Mucosa of gallbladder (tissue), 1 donor: ENCODE results near the gene OPA1. TPM values are rescaled to one million over a fixed set of nuclear protein-coding genes. Genes with fewer than 3 reads are reported as not detected.

Experiments used
- DNase-seq: peaks from one replicate; pipeline ENCODE4 v3.0.0-alpha.2; 2020; ENCODE audit warnings: low spot score
- total RNA-seq: library from RNA; stranded (reverse); gene quantifications from one replicate; pipeline ENCODE4 v1.2.1, GENCODE V29; 2021
- donor health status: DM: no; HTN: no; CAD: no.

Gene OPA1
- total RNA-seq, 1 donor from 2014 or later = 41.5 TPM

- DNase-seq = no peak
Observed at GRCh38 chr3:193710286-193711165, 117.5 kb downstream of the OPA1 start.

DNA sequence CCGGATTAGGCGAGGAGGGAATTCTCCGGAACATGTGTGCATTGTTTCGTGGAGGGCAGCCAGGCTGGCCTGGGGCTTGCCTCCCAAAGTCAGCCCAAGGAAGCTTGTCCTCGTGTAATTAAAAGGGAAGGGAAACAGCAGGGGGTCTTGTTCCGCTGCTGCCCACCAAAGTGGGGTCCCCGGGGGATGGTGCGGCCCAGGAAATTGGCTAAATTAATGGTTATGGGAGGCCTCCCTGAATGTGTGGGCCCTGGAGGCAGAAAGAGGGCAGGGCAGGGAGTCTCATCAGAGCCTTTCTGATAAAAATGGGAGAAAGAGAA is 118.1 kb downstream of the OPA1 start:
- DNase-seq = no peak

DNA sequence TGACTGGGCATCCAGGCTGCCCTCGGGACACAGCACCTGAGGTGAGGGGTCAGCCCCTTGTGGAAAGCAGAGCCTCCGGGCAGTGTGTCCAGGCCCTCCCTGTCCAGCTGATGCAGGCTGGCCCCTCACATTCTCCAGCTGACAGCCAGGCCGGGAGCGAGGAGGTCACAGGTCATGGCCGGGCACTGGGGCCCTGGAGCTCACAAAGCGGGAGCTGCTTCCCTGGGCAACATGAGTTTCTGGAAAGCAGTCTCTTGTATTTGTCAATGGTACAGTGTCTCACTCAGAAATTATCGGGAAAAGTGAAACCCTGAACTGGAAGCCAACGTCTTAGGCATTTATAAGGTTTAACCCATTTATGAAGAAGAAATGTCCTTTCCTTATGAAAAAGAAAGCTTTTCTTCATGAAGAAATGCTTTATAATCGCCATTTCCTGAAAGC is 118.5 kb downstream of the OPA1 start:
- no peak for DNase-seq

DNA sequence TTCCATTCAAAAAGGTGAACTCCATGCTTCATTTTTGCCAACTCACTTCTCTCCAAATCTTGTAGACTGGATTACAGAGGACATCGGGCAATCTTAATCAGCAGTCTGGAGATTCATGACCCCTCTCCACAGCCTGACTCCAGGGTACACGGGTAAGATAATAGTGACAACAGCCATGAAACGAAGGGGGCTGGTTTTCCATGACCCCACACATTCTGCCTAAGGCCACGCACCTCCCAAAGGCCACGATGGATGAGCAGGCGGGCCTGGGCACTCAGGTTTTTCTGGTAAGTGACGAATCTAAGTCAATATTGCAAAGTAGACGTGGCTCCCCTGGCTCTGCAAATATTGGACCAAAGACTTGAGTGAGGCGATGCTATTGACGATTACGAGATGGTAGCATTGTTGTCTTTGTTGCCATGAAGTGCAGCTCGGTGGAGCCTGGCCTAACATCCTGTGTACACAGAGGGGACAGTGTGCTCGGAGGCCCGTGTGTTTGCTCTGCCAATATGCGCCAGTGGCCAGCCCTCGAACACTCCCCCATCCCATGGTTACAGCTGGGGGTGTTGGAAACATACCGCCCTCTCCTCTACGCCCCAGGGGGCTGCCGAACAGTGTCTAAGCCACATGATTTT is 119.1 kb downstream of the OPA1 start:
- no peak for DNase-seq

- no peak for DNase-seq
Observed at GRCh38 chr3:193712938-193713337, 119.9 kb downstream of the OPA1 start.

DNA sequence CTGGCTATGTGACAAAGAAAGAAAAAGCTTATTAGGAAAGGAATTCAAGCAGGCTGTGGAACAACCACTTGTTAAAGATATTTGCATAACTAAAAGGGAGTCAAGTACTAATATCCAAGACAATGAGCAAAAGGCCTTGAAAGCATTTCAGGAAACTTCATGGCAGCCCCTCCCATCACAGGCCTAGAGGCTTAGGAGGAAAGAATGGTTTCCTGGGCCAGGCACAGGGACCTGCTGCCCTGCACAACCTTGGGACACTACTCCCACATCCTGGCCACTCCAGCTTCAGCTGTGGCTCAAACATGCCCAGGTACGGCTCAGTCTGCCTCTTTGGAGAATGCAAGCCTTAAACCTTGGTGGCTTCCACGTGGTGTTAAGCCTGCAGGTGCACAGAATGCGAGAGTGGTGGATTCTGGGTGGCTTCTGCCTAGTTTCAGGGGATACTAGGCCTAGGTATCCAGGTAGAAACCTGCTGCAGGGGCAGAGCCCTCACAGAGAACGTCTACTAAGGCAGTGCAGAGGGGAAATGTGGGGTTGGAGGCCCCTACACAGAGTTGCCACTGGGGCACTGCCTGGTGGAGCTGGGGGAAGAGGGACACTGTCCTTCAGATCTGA is 121.6 kb downstream of the OPA1 start:
- no peak for DNase-seq

DNA sequence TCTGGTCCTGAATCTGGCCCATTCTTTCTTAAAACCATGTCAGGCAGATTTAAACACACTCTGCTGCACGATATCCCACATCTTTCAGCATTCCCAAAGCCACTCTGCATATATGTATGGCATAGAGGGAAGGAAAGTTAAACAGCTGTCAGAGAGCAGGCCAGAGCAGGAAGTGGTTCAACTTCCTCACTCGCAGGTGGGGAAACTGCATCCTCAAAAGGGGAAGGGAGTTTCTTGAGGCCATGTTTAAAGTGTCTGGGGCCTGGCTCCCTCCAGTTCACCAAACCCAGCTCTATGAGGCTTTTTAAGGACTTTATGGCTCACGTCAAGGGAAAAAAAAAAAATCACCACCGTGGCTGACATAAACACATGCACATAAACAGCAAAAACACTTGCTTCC is 123.1 kb downstream of the OPA1 start:
- no peak for DNase-seq

DNA sequence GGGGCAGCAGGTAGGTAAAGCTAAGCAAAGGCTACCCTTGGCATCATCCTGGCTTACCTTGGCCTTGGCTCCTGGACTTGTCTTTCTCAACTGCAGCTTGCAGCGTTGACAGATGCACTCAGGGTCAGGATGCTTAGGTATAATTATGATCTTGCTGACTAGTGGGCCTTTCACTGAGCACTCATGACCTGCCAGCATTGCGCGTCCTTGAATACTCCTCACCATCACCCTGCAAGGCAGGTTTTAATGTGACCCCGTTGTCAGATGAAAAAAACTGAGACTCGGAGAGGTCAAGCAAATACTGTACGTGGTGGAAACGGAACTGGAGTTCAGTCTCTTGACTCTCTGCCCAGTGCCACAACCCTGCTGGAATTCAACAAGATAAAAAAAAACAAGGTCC is 126.7 kb downstream of the OPA1 start:
- DNase-seq = no peak

GRCh38 chr3:193720169-193720568 is 127.2 kb downstream of the OPA1 start:
- DNase-seq = no peak

DNA sequence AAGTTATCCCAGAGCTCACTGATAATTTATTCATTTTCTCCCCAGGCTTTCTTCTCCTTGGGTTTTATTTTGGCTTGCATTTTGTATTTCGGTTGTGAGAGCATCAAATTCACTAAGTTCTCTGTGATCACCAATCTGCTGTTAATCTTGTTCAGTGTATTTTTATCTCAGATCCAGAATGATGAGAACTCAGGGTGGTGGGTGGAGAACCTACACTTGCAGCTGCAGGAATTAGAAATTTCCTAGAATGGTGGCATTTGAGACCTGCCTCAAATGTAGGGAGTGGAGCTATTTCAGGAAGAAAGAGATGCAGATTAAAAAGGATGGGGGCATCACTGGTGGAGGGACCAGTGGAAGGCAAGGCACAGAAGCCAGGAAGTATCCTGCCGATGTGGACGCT is 129.6 kb downstream of the OPA1 start:
- no peak for DNase-seq

DNA sequence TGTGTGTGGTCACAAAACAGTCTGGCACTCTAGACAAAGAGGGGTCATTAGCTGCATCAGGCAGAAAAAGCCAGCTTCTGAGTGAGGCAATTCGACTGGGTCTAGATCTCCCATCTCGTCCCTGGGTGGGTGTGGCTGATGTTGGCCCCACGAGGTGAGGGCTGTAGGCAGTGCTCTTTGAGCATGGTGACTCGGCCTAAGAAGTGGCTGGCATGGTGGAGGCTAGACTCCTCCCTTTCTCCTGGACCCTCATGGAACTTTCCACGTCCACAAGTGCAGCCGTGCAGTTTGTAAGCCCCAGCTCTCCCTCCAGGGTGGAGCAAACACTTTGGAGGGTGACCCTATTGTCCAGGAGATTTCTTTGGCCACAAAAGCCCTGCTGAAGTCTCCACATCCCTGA is 134.1 kb downstream of the OPA1 start:
- no peak for DNase-seq

- DNase-seq = no peak
Observed at GRCh38 chr3:193728429-193729087, 135.6 kb downstream of the OPA1 start.

DNA sequence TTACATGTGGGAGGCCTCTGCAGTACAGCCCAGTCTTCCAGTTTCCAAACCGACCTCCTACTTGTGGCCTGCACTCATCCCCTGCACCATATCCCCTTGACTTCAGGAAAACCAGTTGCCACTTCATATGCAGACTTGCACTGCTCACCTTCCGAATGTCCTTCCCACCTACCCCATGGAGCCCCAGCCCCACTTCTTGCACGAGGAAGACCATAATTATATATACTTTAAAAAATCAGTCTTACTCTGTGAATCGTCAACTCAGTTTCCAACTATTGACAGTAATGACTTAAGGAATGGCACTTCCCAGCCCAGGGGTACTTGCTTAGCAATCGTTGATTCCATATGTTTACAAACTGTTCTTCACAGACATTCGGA is 136.1 kb downstream of the OPA1 start:
- DNase-seq = no peak

- no peak for DNase-seq
Observed at GRCh38 chr3:193729601-193730000, 136.6 kb downstream of the OPA1 start.

DNA sequence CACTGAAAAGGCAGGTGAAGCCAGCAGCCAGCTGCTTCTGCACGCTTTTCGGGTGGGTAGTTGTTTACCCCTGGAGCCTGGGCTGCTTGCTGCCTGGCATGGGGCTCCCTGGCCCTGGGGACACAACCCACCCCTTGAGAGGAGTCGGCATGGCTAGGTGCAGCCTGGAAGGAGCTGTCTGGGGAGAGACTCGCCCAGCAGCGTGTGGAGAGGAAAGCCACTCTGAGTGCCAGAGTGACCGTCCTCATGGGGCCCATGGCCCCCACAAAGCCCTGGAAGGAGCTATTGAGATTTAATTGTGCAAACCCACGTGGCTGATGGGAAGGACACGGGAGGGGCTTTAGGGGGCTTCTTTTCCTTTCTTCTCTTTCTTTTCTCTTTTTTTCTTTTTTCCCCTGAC is 137.5 kb downstream of the OPA1 start:
- DNase-seq = no peak

- DNase-seq = no peak
Observed at GRCh38 chr3:193730976-193731375, 138.0 kb downstream of the OPA1 start.

DNA sequence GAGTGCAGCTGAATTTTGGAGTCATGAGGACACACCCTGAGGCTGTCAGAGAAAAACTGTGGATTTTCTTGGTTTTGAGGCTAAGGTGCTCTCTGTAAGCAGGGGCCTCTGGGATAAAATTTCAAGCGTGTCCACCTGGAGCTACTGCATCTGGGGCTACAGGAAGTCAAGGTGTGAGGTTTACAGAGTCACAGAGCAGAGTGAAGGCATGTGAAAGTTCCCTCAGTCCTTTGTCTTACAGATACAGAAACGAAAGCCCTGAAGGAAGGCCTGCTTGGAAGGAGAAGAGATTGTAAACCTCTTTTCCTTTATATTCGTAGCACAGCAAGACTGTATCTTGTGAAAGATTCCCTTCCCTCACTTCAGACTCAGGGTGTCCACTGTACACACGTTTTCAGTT is 138.6 kb downstream of the OPA1 start:
- DNase-seq = no peak

DNA sequence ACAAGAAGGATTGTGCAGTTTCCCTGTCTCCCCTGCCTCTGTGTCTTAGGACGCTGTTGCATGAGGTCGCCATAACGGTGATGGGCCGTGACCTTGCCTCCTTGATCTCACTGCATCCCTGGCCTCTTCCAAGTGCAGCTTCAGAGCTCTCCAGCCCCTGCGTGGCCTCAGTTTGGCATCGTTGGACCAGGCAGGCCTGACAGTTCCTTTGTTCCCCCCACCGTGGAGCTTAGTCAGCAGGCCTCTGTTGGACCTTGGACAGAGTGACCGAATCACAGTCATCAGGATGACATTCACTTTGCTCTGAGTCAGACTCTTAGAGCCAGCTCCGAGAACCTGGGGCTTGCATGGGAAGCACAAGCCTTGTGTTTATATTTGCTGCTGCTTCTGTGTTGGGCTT is 139.4 kb downstream of the OPA1 start:
- DNase-seq = peak; percentile 71

- DNase-seq = no peak
Observed at GRCh38 chr3:193732827-193733226, 139.8 kb downstream of the OPA1 start.

DNA sequence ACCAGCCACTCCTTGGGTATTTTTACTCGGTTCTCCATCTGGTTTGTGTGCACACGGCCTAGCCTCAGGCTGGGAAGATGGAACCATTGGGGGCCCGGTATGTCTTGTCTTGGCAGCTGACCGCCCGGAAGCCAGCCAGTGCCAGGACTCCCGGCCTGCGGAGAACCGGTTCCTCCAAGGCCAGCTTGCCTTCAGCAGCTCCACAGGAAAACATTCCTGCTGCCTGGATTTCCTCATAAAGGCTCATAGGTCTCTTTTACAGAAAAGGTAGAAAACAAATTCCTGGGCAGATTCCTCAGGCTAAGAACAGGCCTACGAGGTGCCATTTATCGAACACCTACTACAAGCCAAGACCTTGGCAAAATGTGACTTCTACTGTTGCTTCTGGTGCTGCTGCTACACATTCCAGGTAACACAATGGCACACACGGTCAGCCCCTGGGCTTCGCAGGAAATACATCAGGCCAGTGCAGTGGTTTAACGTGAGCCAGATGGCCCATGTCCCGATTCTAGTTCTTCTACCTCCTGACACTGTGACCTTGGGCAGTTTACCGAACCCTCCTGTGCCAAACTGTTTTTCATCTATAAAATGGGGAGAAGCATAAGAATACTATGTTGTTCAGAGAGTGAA is 141.8 kb downstream of the OPA1 start:
- peak; percentile 78 for DNase-seq

DNA sequence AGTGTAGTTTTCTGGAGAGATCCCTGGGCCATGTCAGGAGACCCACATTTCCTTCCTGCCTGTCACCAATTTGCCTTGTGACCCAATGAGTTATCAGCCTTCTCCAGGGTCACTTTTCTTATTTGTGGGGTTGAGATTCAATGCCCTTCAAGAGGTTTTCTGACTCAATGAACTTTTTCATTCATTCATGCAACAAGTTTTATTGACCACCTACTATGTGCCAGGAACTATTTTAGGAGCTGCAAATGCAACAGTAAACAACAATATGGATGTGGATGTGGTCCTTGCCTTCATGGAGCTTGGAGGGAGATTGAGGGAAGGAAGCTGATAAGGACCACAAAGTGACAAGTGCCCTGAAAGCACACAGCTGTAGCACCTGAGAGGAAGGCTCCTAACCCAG is 142.8 kb downstream of the OPA1 start:
- no peak for DNase-seq

- DNase-seq = no peak
Observed at GRCh38 chr3:193736616-193737015, 143.6 kb downstream of the OPA1 start.
